K562 (cell line): ENCODE measurements around the gene SAMD11.

Source experiments
- CHD2 ChIP-seq: IDR thresholded peaks from 2 replicates; pipeline ENCODE4 v1.6.1; 2011; ENCODE audit warnings: low read depth, low read length
- CTCF ChIP-seq, 3 experiments: IDR thresholded peaks in 2 of 3; conservative IDR thresholded peaks in 1 of 3; 2 replicates each; pipeline ENCODE4 v1.5.1; 2011 to 2012; ENCODE audit warnings: low read length in 3 of 3, mild to moderate bottlenecking in 3 of 3, control low read depth in 2 of 3, improper control_type of control experiment in 1 of 3, inconsistent platforms in 1 of 3, low read depth in 1 of 3, mixed read lengths in 1 of 3, moderate library complexity in 1 of 3; ENCODE audit not compliant: insufficient read depth in 2 of 3
- EGR1 ChIP-seq: fragments of 450-650 bp; conservative IDR thresholded peaks from 2 replicates; pipeline ENCODE4 v1.6.1; 2017; ENCODE audit warnings: mild to moderate bottlenecking
- MED1 ChIP-seq: sonication (generic); formaldehyde crosslinking; IDR thresholded peaks from 2 replicates; pipeline ENCODE4 v1.8.1; 2023; ENCODE audit warnings: missing genetic modification reagents, borderline replicate concordance
- ZNF165 ChIP-seq: fragments of 250-450 bp; sonication (Bioruptor Pico); IDR thresholded peaks from 2 replicates; pipeline ENCODE4 v1.4.0; 2020; ENCODE audit warnings: borderline replicate concordance

- no peak for TF ChIP-seq ZNF165 (CRISPR knock-in tag)
- TF ChIP-seq CHD2 = no peak
- TF ChIP-seq CTCF (IDR thresholded peaks at IDR 0.05 in 2 of 3, conservative IDR thresholded peaks at IDR 0.05 in 1 of 3; ENCODE audit: insufficient read depth in 2 of 3, low read depth in 1 of 3, low read length in 3 of 3) = no peak
- no peak for TF ChIP-seq EGR1
- no peak for TF ChIP-seq MED1 (CRISPR knock-in tag)
These were observed 15.9 kb downstream of the SAMD11 start for GRCh38 chr1:939511-940106.
